Measurements from ENCODE around the gene ATXN1L. TPM values are rescaled to one million over a fixed set of nuclear protein-coding genes. Genes with fewer than 3 reads are reported as not detected.
"Not testable (repeated sequence)": the region's sequence is repeated elsewhere in the genome, so short reads cannot be mapped to it uniquely, and the experiment has no call there.

Gene ATXN1L
- total RNA-seq, 1 experiment from 2014 or later: 10.9 TPM

DNA sequence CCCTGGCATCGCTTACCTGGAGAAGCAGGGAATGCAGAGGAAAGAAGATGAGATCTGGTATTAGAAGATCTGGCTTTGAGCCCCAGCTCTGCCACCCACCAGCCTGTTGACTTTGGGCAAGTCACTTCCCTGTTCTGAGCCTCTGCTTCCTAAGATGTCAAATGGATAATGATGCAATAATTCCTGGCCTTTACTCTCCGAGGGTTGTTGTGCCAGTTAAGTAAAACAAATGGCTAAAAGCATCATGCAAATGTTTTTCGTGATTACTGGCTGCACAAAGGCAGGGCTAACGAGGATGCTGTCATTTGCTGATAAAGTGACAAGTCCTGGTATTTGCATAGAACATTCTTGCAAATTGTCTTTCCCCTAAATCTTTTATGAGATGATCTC is 39.5 kb downstream of the ATXN1L start:
- DNase-seq (ENCODE audit: extremely low read depth, low read depth): no peak

GRCh38 chr16:71889147-71889546 is 43.4 kb downstream of the ATXN1L start:
- DNase-seq (ENCODE audit: extremely low read depth, low read depth): no peak

DNA sequence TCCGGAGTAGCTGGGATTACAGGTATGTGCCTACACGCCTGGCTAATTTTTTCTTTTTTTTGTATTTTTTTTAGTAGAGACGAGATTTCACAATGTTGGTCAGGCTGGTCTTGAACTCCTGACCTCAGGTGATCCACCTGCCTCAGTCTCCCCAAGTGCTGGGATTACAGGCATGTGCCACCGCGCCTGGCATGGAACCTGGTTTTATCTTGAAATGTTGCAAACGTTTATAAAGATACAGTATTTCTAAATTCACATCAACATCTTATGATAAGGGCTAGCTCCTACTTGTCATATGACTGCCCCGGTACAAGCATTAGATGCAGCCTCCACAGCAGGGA is 48.1 kb downstream of the ATXN1L start:
- no peak for DNase-seq (ENCODE audit: extremely low read depth, low read depth)

DNA sequence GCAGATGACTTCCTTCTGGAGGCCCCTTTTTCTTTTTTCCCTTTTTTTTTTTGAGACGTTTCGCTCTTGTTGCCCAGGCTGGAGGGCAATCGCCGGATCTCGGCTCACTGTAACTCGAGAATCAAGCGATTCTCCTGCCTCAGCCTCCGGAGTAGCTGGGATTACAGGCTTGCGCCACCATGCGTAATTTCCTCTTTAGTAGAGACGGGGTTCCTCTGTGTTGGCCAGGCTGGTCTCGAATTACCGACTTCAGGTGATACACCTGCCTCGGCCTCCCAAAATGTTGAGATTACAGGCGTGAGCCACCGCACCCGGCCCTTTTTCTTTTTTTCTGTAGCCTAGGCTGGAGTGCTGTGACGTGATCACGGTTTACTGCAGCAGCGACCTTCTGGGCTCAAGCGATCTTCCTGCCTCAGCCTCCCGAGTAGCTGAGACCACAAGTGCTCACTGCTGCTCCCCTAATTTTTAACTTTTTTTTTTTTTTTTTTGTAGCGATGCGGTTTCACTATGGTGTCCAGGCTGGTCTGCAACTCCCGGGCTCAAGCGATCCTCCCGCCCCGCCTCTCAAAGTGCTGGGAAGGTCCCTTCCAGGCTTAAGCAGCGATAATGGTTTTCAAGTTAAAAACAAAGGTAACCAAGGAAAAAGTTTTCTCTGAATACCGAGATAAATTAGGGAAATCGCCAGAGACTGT is 48.6 kb downstream of the ATXN1L start:
- no peak for DNase-seq (ENCODE audit: extremely low read depth, low read depth)

DNA sequence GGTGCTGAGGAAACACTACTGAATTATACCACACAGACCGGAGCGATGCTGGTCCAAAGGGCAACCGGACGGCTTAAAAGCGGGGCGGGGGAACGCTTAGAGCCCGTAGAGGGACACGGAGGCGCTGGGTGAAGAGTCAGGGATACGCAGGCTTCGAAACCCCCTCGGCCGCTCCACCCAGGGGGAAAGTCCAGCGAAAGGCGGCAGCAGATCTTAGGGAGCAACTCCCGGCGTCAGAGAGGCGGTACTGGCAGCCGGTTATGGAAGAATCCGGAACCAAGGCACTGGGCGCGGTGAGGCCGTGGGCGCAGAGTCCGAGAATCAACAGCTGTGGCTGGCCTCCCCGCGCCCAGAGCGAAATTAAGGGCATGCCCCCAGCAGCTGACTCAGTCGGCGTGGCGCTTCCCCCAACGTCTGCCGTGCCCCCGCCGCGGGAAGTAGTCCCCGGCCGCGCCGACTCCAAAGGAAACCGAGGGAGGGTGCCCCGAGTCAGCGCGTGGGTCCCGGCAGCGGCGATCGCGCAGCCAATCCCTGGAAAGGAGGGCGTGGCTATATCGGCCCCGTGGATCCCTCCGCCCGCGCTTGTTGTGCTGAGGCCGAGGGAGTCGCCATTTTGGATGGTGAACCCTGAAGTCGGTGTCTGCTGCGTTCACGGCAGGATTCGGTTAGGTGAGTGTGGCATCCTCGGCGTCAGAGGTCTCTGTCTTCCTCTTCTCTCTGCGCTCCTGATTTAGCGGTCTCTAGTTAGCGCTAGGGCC is 49.3 kb downstream of the ATXN1L start, which contains the start of gene IST1:
IST1 (plus strand) TSS at position 611 of the 758 bp plus-strand sequence. CDS start 20,110 bp downstream, outside the sequence.
- DNase-seq (ENCODE audit: extremely low read depth, low read depth): peak; percentile 92

DNA sequence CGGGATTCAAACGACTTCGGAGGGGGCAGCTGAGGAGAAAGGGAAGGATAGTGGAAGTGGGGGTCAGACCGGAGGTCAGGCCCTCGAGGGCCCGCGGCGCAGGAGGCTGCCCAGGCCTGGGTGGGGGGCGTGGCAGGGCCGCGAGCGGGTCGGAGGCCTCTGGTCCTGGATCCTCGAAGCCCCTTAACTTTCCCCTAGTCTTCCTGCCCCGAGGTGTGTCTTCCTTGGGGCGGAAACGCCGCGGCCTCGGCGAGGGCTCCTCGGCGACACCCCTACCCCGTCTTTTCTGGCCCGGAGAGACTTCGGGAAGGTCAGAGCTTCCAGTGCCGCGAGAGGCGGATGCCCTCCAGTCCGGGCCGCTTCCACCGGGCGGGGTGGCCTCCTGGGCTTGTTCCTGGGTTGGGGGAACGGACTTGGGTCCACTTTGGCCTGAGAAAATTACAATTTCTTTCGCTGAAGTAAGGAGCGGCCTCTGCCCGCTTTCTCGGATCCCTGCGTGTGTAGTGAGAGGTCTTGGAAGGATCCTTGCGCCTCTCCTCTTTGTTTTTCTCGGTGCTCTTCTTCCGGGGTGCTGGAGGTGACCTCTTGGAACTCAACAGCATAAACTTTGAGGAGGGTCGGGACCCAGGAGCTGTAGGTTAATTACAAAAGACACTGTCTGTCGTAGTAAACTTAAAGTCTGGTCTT is 50.0 kb downstream of the ATXN1L start:
- no peak for DNase-seq (ENCODE audit: extremely low read depth, low read depth)

GRCh38 chr16:71896764-71897368 is 51.1 kb downstream of the ATXN1L start:
- DNase-seq (ENCODE audit: extremely low read depth, low read depth): no peak

DNA sequence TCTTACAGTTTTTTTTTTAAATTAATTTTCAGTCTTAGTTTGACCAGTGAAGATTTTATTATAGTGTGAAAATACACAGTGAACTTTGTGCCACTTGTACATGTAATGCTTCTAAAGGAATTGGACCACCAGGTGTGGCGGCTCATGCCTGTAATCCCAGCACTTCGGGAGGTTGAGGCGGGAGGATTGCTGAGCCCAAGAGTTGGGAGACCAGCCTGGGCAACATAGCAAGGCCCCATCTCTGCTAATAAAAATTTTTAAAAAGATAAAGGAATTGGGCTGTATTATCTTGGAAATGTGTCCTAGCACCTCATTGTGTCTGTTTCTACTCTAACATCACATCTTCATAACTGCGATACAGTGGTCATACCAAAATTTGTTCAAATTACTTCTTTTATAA is 53.4 kb downstream of the ATXN1L start:
- no peak for DNase-seq (ENCODE audit: extremely low read depth, low read depth)

GRCh38 chr16:71902656-71903365 is 57.0 kb downstream of the ATXN1L start:
- no peak for DNase-seq (ENCODE audit: extremely low read depth, low read depth)

DNA sequence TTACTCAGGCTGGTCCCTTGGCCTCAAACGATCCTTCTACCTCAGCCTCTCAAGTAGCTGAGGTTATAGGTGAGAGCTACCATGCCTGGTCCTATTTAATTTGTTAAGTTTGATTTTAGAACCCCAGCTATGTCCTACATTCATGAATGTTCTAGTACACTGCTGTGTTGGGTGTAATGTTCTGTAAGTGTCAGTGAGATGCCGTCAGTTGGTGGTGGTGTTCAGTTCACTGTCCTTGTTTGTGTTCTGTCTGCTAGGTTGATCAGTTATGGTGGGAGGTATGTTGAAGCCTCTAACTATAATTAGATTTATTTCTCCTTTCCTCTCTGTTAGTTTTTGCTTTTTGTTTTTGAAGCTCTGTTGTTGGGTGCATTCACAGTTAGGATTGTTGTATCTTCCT is 57.8 kb downstream of the ATXN1L start:
- DNase-seq (ENCODE audit: extremely low read depth, low read depth): no peak

- DNase-seq (ENCODE audit: extremely low read depth, low read depth): no peak
Observed at GRCh38 chr16:71904239-71904638, 58.5 kb downstream of the ATXN1L start.

DNA sequence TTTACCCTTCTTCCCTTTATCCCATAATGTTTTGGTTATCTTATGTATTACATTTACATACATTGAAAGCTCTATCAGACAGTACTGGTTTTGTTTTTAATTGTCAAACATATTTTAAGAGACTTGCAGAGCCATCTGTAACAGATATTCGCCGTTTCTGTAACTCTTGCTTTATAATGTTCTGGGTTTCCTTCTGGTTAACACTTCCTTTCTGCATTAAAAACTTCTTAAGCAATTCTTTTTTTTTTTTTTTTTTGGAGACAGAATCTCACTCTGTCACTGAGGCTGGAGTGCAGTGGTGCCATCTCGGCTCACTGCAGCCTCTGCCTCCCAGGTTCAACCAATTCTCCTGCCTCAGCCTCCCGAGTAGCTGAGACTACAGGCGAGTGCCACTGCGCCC is 60.0 kb downstream of the ATXN1L start:
- DNase-seq (ENCODE audit: extremely low read depth, low read depth): not testable (repeated sequence)

Other genes starting within 250 kb of the ATXN1L start
- not detected in 2 replicates for gene MARVELD3, start 219.8 kb upstream of the ATXN1L start, total RNA-seq (2014; rRNA removed; shearing (Covaris generic))
- gene PHLPP2, start 121.3 kb upstream of the ATXN1L start, total RNA-seq (2014; rRNA removed; shearing (Covaris generic)): 7.1 and 8.2 TPM in 2 replicates
- 32.7 and 33.4 TPM in 2 replicates for gene AP1G1, start 37.1 kb upstream of the ATXN1L start, total RNA-seq (2014; rRNA removed; shearing (Covaris generic))
- gene ZNF821, start 38.2 kb downstream of the ATXN1L start, total RNA-seq (2014; rRNA removed; shearing (Covaris generic)): 3.5 and 5.5 TPM in 2 replicates
- gene IST1, start 49.6 kb downstream of the ATXN1L start, total RNA-seq (2014; rRNA removed; shearing (Covaris generic)): 111 and 138 TPM in 2 replicates
- not detected in 2 replicates for gene PKD1L3, start 154.4 kb downstream of the ATXN1L start, total RNA-seq (2014; rRNA removed; shearing (Covaris generic))
- 9.5 and 12.0 TPM in 2 replicates for gene DHODH, start 162.8 kb downstream of the ATXN1L start, total RNA-seq (2014; rRNA removed; shearing (Covaris generic))
- not detected in 2 replicates for gene HP, start 208.5 kb downstream of the ATXN1L start, total RNA-seq (2014; rRNA removed; shearing (Covaris generic))
- not detected in 2 replicates for gene HPR, start 217.2 kb downstream of the ATXN1L start, total RNA-seq (2014; rRNA removed; shearing (Covaris generic))
- gene TXNL4B, start 247.6 kb downstream of the ATXN1L start, total RNA-seq (2014; rRNA removed; shearing (Covaris generic)): 15.1 and 16.5 TPM in 2 replicates
- 24.6 and 33.6 TPM in 2 replicates for gene DHX38, start 247.9 kb downstream of the ATXN1L start, total RNA-seq (2014; rRNA removed; shearing (Covaris generic))